MM.1S (cell line): ENCODE results near the gene FHL1.

ENCODE experiments used
- EZH2 ChIP-seq: fragments of 300-600 bp; sonication (generic); optimal IDR thresholded peaks from 2 replicates; pipeline ENCODE3; 2017; ENCODE audit warnings: low read depth, mild to moderate bottlenecking, antibody characterized with exemption, low read length, mixed read lengths
- EZH2phosphoT487 ChIP-seq: fragments of 300-600 bp; sonication (generic); IDR thresholded peaks from 2 replicates; pipeline ENCODE4 v1.6.1; 2018; ENCODE audit warnings: antibody characterized with exemption, low read length
- TF ChIP-seq, protein P1 (sequence below): fragments of 300-600 bp; sonication (generic); IDR thresholded peaks from 2 replicates; pipeline ENCODE4 v1.5.1; 2016; ENCODE audit warnings: antibody characterized with exemption, low read length, mixed read lengths

DNA sequence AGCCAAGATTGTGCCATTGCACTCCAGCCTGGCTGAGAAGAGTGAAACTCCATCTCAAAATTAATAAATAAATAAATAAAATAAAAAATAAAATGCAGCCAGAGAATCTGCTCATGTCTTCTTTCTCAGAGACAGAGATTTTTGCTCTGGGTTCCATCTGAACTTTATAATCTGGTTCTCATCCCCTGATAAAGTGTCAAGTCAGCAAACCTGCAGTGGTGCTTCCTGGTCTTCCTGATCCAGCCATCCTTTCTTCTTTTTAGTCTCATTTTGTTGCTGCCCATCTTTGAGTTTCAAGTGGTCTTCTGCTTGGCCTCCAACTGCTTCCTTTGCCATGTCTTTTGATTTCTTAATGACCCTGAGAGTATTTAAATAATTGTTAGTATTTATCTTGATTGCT is 79.7 kb downstream of the FHL1 start:
- no peak for TF ChIP-seq EZH2
- TF ChIP-seq, protein P1, sequence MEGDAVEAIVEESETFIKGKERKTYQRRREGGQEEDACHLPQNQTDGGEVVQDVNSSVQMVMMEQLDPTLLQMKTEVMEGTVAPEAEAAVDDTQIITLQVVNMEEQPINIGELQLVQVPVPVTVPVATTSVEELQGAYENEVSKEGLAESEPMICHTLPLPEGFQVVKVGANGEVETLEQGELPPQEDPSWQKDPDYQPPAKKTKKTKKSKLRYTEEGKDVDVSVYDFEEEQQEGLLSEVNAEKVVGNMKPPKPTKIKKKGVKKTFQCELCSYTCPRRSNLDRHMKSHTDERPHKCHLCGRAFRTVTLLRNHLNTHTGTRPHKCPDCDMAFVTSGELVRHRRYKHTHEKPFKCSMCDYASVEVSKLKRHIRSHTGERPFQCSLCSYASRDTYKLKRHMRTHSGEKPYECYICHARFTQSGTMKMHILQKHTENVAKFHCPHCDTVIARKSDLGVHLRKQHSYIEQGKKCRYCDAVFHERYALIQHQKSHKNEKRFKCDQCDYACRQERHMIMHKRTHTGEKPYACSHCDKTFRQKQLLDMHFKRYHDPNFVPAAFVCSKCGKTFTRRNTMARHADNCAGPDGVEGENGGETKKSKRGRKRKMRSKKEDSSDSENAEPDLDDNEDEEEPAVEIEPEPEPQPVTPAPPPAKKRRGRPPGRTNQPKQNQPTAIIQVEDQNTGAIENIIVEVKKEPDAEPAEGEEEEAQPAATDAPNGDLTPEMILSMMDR, result no peak
- TF ChIP-seq EZH2phosphoT487, result no peak
